NCI-H524 treated with DMSO at 0.1 percent for 48 hours (cell line): ENCODE measurements around the gene SPATA9.

Experiments used
- DNase-seq: peaks from one replicate; lab custom pipeline; 2025; lab: John Stamatoyannopoulos, UW

SPATA9 gene

GRCh38 chr5:95682891-95683290 lies at the start of gene SPATA9:
TSS of gene SPATA9 (minus strand) at chr5:95682991. CDS start at chr5:95682854, 137 bp downstream.
- DNase-seq, result no peak

- no peak for DNase-seq
Observed at GRCh38 chr5:95731571-95732554, 49.1 kb upstream of the SPATA9 start.

DNA sequence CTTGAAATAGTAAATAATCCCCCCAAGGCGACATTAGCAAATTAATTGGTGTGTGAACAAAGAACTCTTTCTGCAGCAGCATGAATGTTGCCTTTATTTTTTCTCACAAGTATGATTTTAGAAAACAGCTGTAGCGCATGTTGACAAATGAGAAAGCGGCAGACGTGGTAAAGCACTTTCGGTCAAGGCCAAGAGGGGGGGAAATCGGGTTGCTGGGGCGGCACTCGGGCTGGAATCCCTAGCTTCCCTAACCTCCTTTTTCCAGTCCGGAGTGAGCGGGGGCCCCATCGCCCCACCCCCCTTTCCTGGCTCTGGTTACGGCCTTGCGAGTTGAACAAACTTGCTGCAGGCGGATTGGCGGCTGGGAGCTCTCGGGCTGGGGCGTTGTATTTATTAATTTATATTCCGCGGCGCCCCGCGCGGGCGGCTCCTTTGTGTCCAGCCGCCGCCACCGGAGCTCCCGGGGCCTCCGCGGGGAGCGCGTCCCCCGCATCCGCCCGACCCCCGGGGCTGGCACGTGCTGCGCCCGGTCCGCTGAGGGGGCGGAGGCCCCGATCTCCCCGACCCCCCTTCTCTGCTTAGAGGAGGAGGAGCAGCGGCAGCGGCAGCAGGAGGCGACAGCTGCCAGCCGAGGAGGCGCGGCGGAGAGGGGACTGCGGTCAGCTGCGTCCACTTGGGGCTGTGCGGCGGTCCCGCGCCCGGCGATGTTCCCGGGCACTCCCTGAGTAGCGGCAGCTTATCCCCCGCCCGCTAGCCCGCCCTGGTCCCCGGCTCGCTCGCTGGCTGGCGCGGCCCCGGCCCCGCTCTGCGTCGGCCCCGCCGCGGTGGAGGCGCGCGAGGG lies 48.2 kb upstream of the SPATA9 start, which contains the start of gene RHOBTB3:
Gene RHOBTB3, plus strand, starts transcription at position 607 of the 841 bp plus-strand sequence. CDS start 347 bp downstream, outside the sequence.
- DNase-seq, result peak; percentile 20

- no peak for DNase-seq
Observed at GRCh38 chr5:95730011-95730700, 47.4 kb upstream of the SPATA9 start.

DNA sequence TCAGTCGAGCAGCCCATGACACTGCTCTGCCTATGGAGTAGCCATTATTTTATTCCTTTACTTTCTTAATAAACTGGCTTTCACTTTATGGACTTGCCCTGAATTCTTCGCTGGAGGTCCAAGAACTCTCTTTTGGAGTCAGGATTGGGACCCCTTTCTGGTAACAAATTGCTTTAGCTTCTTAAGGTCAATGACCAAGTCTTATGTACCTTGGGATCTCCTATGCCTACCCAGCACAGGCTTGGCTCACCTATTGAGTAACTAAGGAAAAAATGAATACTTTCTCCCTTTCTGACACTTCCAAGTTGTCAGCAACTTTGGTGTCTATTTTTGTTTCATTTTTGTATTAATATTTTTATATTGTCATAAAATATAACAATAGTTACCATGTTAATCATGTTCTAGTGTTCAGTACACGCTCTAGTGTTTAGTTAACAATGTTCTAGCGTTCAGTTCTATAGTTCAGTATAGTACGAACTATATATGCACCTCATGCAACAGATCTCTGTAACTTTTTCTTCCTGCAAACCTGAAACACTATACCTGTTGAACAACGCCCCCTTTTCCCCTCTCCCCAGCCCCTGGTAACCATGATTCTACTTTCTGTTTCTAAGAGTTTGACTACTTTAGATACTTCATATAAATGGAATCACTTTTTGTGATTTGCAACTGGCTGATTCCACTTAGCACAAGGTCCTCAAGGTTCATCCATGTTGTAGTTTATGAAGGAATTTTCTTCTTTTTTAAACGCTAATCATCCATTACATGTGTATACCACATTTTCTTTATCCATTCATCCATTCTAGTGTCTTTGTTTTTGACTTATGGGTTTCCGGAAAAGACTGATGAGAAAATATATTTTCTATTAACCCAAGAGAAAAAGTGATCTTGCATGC lies 46.6 kb upstream of the SPATA9 start:
- no peak for DNase-seq

GRCh38 chr5:95728494-95729114 lies 45.8 kb upstream of the SPATA9 start:
- DNase-seq, result no peak

GRCh38 chr5:95727764-95728191 lies 45.0 kb upstream of the SPATA9 start:
- no peak for DNase-seq

- DNase-seq, result no peak
Observed at GRCh38 chr5:95726811-95727763, 44.3 kb upstream of the SPATA9 start.

GRCh38 chr5:95725937-95726810 lies 43.4 kb upstream of the SPATA9 start:
- no peak for DNase-seq

DNA sequence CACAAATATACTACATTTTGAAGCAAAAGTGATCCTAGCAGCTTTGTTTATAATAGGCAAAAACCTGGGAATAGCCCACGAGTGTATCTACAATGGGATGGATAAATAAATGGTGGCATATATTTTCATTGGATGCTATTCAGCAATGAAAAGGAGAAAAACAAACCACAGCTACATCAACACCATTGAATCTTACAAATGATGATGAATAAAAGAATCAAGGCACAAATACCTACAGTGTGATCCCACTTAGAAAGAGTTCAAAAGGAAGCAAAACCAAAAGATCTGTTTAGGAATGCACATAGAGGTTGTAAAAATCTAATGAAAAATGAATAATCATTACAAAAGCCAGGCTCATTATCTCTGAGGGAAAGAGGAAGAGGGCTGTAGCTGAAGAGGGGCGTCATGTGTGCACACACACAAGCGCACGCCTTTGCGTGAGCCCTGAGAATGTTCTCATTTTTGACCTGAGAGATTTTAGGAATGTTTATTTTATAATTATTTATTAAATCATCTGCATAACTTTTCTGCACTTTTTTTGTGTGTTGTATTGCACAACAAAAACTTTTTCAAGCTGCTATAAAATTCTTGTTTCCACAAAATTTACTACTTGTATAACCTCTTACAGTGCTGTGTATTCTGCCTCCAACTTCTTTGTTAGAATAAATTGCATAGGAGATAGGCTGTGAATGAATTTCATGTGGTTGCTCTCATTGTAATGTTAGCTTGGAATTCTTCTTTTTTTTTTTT lies 42.5 kb upstream of the SPATA9 start:
- no peak for DNase-seq

GRCh38 chr5:95723632-95724369 lies 41.0 kb upstream of the SPATA9 start:
- DNase-seq, result no peak

DNA sequence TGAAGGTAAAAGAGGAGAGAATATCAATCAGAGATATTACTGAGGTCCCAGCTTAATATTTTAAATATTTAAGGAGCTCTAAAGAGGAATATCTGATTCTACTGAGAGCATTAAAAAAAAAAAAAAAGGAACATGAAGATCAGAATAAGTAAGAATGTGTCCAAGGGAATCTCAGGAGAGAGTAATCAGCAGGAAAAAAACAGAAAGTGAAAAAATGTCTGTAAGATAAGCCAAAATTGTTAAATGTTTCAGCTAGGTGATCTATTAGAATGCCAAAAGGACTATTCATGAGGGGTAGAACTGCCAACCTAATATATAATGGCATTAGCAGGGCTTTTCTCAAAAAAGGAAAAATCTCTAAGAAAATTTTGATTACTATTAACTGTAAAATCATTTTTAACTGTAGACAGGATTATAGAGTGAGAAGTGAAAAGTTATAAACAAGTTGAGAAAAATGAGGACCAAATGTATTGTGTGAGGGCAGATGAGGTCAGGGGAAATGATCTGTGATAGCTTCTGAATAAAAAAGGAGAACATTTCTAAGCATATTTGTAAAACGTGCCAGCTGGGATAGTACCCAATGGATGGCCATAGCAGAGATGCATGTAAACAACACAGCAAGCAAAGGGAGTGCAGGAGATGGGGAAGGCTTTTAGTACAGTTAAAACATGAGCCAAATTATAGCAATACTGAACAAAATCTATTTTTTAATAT lies 38.9 kb upstream of the SPATA9 start:
- DNase-seq, result no peak

DNA sequence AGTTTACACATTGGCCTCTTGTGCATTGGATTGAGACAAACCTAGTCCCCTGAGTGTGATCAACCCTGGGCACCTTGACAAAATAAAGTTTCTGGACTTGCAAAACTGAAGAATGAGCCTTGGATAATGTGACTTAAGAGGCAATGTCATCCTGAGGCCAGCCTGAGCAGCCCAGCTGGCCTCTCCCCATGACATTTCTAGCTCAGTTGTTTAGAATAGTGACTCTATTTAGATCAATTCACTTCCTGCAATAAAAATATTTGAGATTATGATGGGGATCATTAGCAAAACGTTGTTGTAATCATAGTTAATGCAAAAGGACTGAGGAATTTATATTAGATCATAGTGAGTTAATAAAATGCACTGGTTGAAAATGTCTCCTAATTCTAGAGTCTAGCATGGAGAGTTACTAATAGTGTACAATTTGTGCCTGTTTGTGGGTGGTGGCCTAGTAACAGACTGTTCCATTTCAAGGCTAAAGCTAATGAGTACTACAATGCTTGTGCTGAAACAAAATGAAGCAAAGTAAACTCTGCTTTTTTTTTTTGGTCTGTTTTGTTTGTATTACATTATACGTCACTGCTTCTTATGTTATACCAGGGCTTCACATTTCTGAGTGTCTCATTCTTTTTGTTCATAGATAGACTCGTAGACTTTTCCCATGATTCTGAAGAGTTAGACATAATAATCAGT lies 37.4 kb upstream of the SPATA9 start:
- DNase-seq, result no peak

- DNase-seq, result no peak
Observed at GRCh38 chr5:95718738-95719137, 35.9 kb upstream of the SPATA9 start.

GRCh38 chr5:95718203-95718602 lies 35.4 kb upstream of the SPATA9 start:
- no peak for DNase-seq

- no peak for DNase-seq
Observed at GRCh38 chr5:95717439-95717838, 34.6 kb upstream of the SPATA9 start.
